A673 (cell line): ENCODE measurements around the gene COL4A2. TPM values are rescaled to one million over a fixed set of nuclear protein-coding genes. Genes with fewer than 3 reads are reported as not detected.

ENCODE experiments used
- BruUV-seq: library from RNA; stranded (reverse); fragments of 400-500 nt; replicated peaks from 2 replicates; lab custom pipeline; 2021; lab: Mats Ljungman, UMichigan
- CTCF ChIA-PET: fragments of 300-600 bp; sonication (Branson Sonifier 250); formaldehyde crosslinking; loops from one replicate; lab custom pipeline; 2022; ENCODE audit warnings: antibody characterized with exemption; lab: Charles Lee
- POLR2A ChIA-PET: fragments of 300-600 bp; sonication (Branson Sonifier 250); formaldehyde crosslinking; loops from one replicate; lab custom pipeline; 2022; ENCODE audit warnings: antibody characterized with exemption; ENCODE audit not compliant: low non-redundant PET; lab: Charles Lee
- DNase-seq: peaks from one replicate; pipeline ENCODE4 v3.0.0-alpha.2; 2015; ENCODE audit warnings: low spot score
- H3K27ac ChIP-seq: fragments of 200-600 bp; sonication (generic); 2 replicates; pipeline ENCODE4 v1.5.1; 2016; ENCODE audit warnings: mixed run types, low read depth, mild to moderate bottlenecking, mixed read lengths, antibody characterized with exemption, low read length; ENCODE audit not compliant: poor library complexity, severe bottlenecking
- H3K27me3 ChIP-seq: fragments of 200-600 bp; sonication (generic); replicated peaks from 2 replicates; pipeline ENCODE4 v1.6.1; 2017; ENCODE audit warnings: mixed run types, low read depth, mild to moderate bottlenecking, mixed read lengths, antibody characterized with exemption, low read length; ENCODE audit not compliant: insufficient read depth, poor library complexity
- H3K36me3 ChIP-seq: fragments of 200-600 bp; sonication (generic); 2 replicates; pipeline ENCODE4 v1.6.1; 2016; ENCODE audit warnings: mixed run types, mild to moderate bottlenecking, mixed read lengths, antibody characterized with exemption, low read length; ENCODE audit not compliant: insufficient read depth, poor library complexity, severe bottlenecking
- H3K4me1 ChIP-seq: fragments of 200-600 bp; sonication (generic); 2 replicates; pipeline ENCODE4 v1.6.1; 2017; ENCODE audit warnings: mixed run types, mild to moderate bottlenecking, mixed read lengths, antibody characterized with exemption, low read length; ENCODE audit not compliant: insufficient read depth, poor library complexity, severe bottlenecking
- H3K4me3 ChIP-seq: fragments of 200-600 bp; sonication (generic); 2 replicates; pipeline ENCODE4 v1.5.1; 2016; ENCODE audit warnings: low read depth, mixed run types, mild to moderate bottlenecking, mixed read lengths, low read length; ENCODE audit not compliant: poor library complexity, severe bottlenecking
- H3K9me3 ChIP-seq: fragments of 200-600 bp; sonication (generic); 2 replicates; pipeline ENCODE4 v1.6.1; 2016; ENCODE audit warnings: mixed run types, low read depth, mild to moderate bottlenecking, mixed read lengths, antibody characterized with exemption, low read length; ENCODE audit not compliant: poor library complexity, severe bottlenecking
- CTCF ChIP-seq: fragments of 300-800, 200-600 bp; sonication (generic); conservative IDR thresholded peaks from 2 replicates; pipeline ENCODE4 v1.5.1; 2017; ENCODE audit warnings: low read depth, mild to moderate bottlenecking, antibody characterized with exemption, low read length, moderate library complexity, mixed read lengths
- EZH2 ChIP-seq: fragments of 200-600 bp; sonication (generic); IDR thresholded peaks from 2 replicates; pipeline ENCODE4 v1.6.1; 2017; ENCODE audit warnings: borderline replicate concordance, low read depth, mild to moderate bottlenecking, mixed read lengths, antibody characterized with exemption, low read length; ENCODE audit not compliant: poor library complexity, severe bottlenecking
- intact Hi-C: fragments of 100-400 bp; cut with micrococcal nuclease; formaldehyde crosslinking; loops from one replicate; pipeline ENCODE4 v1.10.0; 2022; ENCODE audit not compliant: unreplicated experiment
- total RNA-seq: library from RNA; stranded (reverse); gene quantifications from 2 replicates; pipeline ENCODE4 v1.2.3, GENCODE V29; 2021

The COL4A2 gene
- total RNA-seq, 1 experiment from 2014 or later = 184 TPM

- TF ChIP-seq EZH2 (no peak), CTCF (no peak)
- no peaks in the 10 kb centered on the region for H3K9me3 ChIP-seq
- H3K27ac ChIP-seq = no peak overlapping the region
- no peak overlapping the region for H3K4me3 ChIP-seq
- CTCF ChIA-PET = no interaction called here
- H3K27me3 ChIP-seq = no peaks in the 10 kb centered on the region
- POLR2A ChIA-PET = no interaction called here
- H3K36me3 ChIP-seq = peaks cover 21% of the 10 kb centered on the region
- no peak for DNase-seq
- BruUV-seq = no TSS peak
- H3K4me1 ChIP-seq = no peaks in the 10 kb centered on the region
- intact Hi-C loops = no loop called here
These were observed 121.2 kb downstream of the COL4A2 start for GRCh38 chr13:110428313-110428712.

- H3K36me3 ChIP-seq = peaks cover 22% of the 10 kb centered on the region
- CTCF ChIA-PET = no interaction called here
- TF ChIP-seq CTCF (no peak), EZH2 (no peak)
- intact Hi-C loops = no loop called here
- BruUV-seq = no TSS peak
- POLR2A ChIA-PET = interaction anchor here (0.6 kb wide), 1 partner anchor 281 kb away, joined by 3 read pairs; no protein-coding TSS in a partner anchor
- no peaks in the 10 kb centered on the region for H3K4me1 ChIP-seq
- no peak for DNase-seq
- no peaks in the 10 kb centered on the region for H3K9me3 ChIP-seq
- no peaks in the 10 kb centered on the region for H3K27me3 ChIP-seq
- no peak overlapping the region for H3K27ac ChIP-seq
- H3K4me3 ChIP-seq = no peak overlapping the region
These were observed 123.6 kb downstream of the COL4A2 start for GRCh38 chr13:110430391-110431336.

GRCh38 chr13:110431425-110432294 lies 124.6 kb downstream of the COL4A2 start:
- intact Hi-C loops = no loop called here
- POLR2A ChIA-PET = no interaction called here
- no peak for TF ChIP-seq CTCF
- no peak for TF ChIP-seq EZH2
- no peak for DNase-seq
- CTCF ChIA-PET = no interaction called here
- H3K27ac ChIP-seq = no peak overlapping the region
- peaks cover 32% of the 10 kb centered on the region for H3K36me3 ChIP-seq
- H3K27me3 ChIP-seq = no peaks in the 10 kb centered on the region
- no TSS peak for BruUV-seq
- H3K4me1 ChIP-seq = no peaks in the 10 kb centered on the region
- H3K4me3 ChIP-seq = no peak overlapping the region
- no peaks in the 10 kb centered on the region for H3K9me3 ChIP-seq
